ENCODE measurements around the gene SYT1.
A peak's percentile ranks its signal among the peaks of the same experiment; 100 is the strongest.
"Not testable (repeated sequence)": the region's sequence is repeated elsewhere in the genome, so short reads cannot be mapped to it uniquely, and the experiment has no call there.

The SYT1 gene

GRCh38 chr12:78829690-78830089, 34.9 kb upstream of the SYT1 start (continued):
- TF ChIP-seq TCF4 (CRISPR knock-in tag; IDR thresholded peaks at IDR 0.05; ENCODE audit: borderline replicate concordance) (no peak), TOX (CRISPR knock-in tag; IDR thresholded peaks at IDR 0.05; ENCODE audit: borderline replicate concordance) (no peak), RARB (CRISPR knock-in tag; IDR thresholded peaks at IDR 0.05) (no peak)

GRCh38 chr12:78835493-78835892, 29.1 kb upstream of the SYT1 start:
- no peak for TF ChIP-seq CSRNP3 (CRISPR knock-in tag; IDR thresholded peaks at IDR 0.05)
- no peak for TF ChIP-seq ESRRG (CRISPR knock-in tag; IDR thresholded peaks at IDR 0.05)
- no peak for TF ChIP-seq OSR1 (CRISPR knock-in tag; IDR thresholded peaks at IDR 0.05)
- TF ChIP-seq ISL1 (CRISPR knock-in tag; IDR thresholded peaks at IDR 0.05), result no peak
- no peak for TF ChIP-seq CREB5 (CRISPR knock-in tag; IDR thresholded peaks at IDR 0.05; ENCODE audit: low read depth)
- TF ChIP-seq PATZ1 (CRISPR knock-in tag; IDR thresholded peaks at IDR 0.05; ENCODE audit: borderline replicate concordance), result no peak
- TF ChIP-seq GLIS3 (CRISPR knock-in tag; IDR thresholded peaks at IDR 0.05), result no peak
- no peak for ATAC-seq

- not testable (repeated sequence) for ATAC-seq
Measured at GRCh38 chr12:78840518-78841019, 24.0 kb upstream of the SYT1 start.

- no peak for TF ChIP-seq RARB (CRISPR knock-in tag; IDR thresholded peaks at IDR 0.05)
- no peak for ATAC-seq
Measured at GRCh38 chr12:78853231-78853630, 11.3 kb upstream of the SYT1 start.

- peak; percentile 77 for ATAC-seq
- TF ChIP-seq ZNF565 (CRISPR knock-in tag; conservative IDR thresholded peaks at IDR 0.05; ENCODE audit: low read depth) (no peak), GLIS3 (CRISPR knock-in tag; IDR thresholded peaks at IDR 0.05) (no peak), POU6F1 (CRISPR knock-in tag; IDR thresholded peaks at IDR 0.05; ENCODE audit: borderline replicate concordance, low read depth) (no peak), ARNTL (CRISPR knock-in tag; IDR thresholded peaks at IDR 0.05; ENCODE audit: borderline replicate concordance, low read depth) (no peak), CREB5 (CRISPR knock-in tag; IDR thresholded peaks at IDR 0.05; ENCODE audit: low read depth) (no peak), ZFP3 (CRISPR knock-in tag; IDR thresholded peaks at IDR 0.05) (no peak), TSHZ2 (CRISPR knock-in tag; IDR thresholded peaks at IDR 0.05) (no peak), OSR1 (CRISPR knock-in tag; IDR thresholded peaks at IDR 0.05) (no peak), RARB (CRISPR knock-in tag; IDR thresholded peaks at IDR 0.05) (no peak), SNAI2 (CRISPR knock-in tag; IDR thresholded peaks at IDR 0.05) (no peak), ISL1 (CRISPR knock-in tag; IDR thresholded peaks at IDR 0.05) (no peak), CSDC2 (CRISPR knock-in tag; IDR thresholded peaks at IDR 0.05) (no peak), ZFP30 (CRISPR knock-in tag; IDR thresholded peaks at IDR 0.05) (no peak), ZC3H10 (CRISPR knock-in tag; IDR thresholded peaks at IDR 0.05) (no peak), BACH2 (CRISPR knock-in tag; IDR thresholded peaks at IDR 0.05; ENCODE audit: borderline replicate concordance) (no peak), ESRRG (CRISPR knock-in tag; IDR thresholded peaks at IDR 0.05) (no peak), PATZ1 (CRISPR knock-in tag; IDR thresholded peaks at IDR 0.05; ENCODE audit: borderline replicate concordance) (no peak)
Measured at GRCh38 chr12:78863482-78864402, 832 bp upstream of the SYT1 start.

Measured in SK-N-SH treated with all-trans-retinoic acid at 6 μM for 48 hours (cell line).